ENCODE data around the gene FBXL13. TPM values are rescaled to one million over a fixed set of nuclear protein-coding genes. Genes with fewer than 3 reads are reported as not detected.
"Not testable (repeated sequence)": the region's sequence is repeated elsewhere in the genome, so short reads cannot be mapped to it uniquely, and the experiment has no call there.

Gene FBXL13
- total RNA-seq, 2 experiments from 2014 or later = 0.54 to 0.74 TPM

- intact Hi-C loops (cut with micrococcal nuclease); H3K4me1 Mint-ChIP-seq (ENCODE audit: low read depth); CTCF ChIA-PET; H3K4me3 Mint-ChIP-seq; H3K36me3 Mint-ChIP-seq (ENCODE audit: low read depth); H3K27me3 Mint-ChIP-seq (ENCODE audit: low read depth); DNase-seq; H3K9me3 Mint-ChIP-seq; H3K27ac Mint-ChIP-seq: not testable (repeated sequence)
Measured at GRCh38 chr7:102791367-102791766, 283.2 kb downstream of the FBXL13 start.

GRCh38 chr7:102790364-102791100, 284.1 kb downstream of the FBXL13 start:
- DNase-seq; H3K4me1 Mint-ChIP-seq (ENCODE audit: low read depth); H3K36me3 Mint-ChIP-seq (ENCODE audit: low read depth); H3K27ac Mint-ChIP-seq; H3K4me3 Mint-ChIP-seq; CTCF ChIA-PET; intact Hi-C loops (cut with micrococcal nuclease); H3K27me3 Mint-ChIP-seq (ENCODE audit: low read depth); H3K9me3 Mint-ChIP-seq: not testable (repeated sequence)

GRCh38 chr7:102788770-102789169, 285.8 kb downstream of the FBXL13 start:
- H3K36me3 Mint-ChIP-seq (ENCODE audit: low read depth); H3K27me3 Mint-ChIP-seq (ENCODE audit: low read depth); DNase-seq; H3K4me3 Mint-ChIP-seq; H3K27ac Mint-ChIP-seq; H3K9me3 Mint-ChIP-seq; CTCF ChIA-PET; intact Hi-C loops (cut with micrococcal nuclease); H3K4me1 Mint-ChIP-seq (ENCODE audit: low read depth): not testable (repeated sequence)

- DNase-seq; H3K9me3 Mint-ChIP-seq; H3K4me3 Mint-ChIP-seq; CTCF ChIA-PET; H3K27me3 Mint-ChIP-seq (ENCODE audit: low read depth); H3K27ac Mint-ChIP-seq; intact Hi-C loops (cut with micrococcal nuclease); H3K4me1 Mint-ChIP-seq (ENCODE audit: low read depth): not testable (repeated sequence)
- peaks cover 10% of the 10 kb centered on the region for H3K36me3 Mint-ChIP-seq (ENCODE audit: low read depth)
Measured at GRCh38 chr7:102780926-102781325, 293.7 kb downstream of the FBXL13 start.

- peaks cover 10% of the 10 kb centered on the region for H3K36me3 Mint-ChIP-seq (ENCODE audit: low read depth)
- H3K9me3 Mint-ChIP-seq; H3K4me1 Mint-ChIP-seq (ENCODE audit: low read depth); H3K27me3 Mint-ChIP-seq (ENCODE audit: low read depth); H3K27ac Mint-ChIP-seq; intact Hi-C loops (cut with micrococcal nuclease); CTCF ChIA-PET; H3K4me3 Mint-ChIP-seq; DNase-seq: not testable (repeated sequence)
Measured at GRCh38 chr7:102778663-102779062, 295.9 kb downstream of the FBXL13 start.

- CTCF ChIA-PET; H3K4me1 Mint-ChIP-seq (ENCODE audit: low read depth); intact Hi-C loops (cut with micrococcal nuclease): not testable (repeated sequence)
Measured at GRCh38 chr7:102776217-102776616, 298.4 kb downstream of the FBXL13 start.

GRCh38 chr7:102770467-102770866, 304.1 kb downstream of the FBXL13 start:
- intact Hi-C loops (cut with micrococcal nuclease); CTCF ChIA-PET; H3K27ac Mint-ChIP-seq; H3K36me3 Mint-ChIP-seq (ENCODE audit: low read depth); DNase-seq; H3K27me3 Mint-ChIP-seq (ENCODE audit: low read depth); H3K4me3 Mint-ChIP-seq; H3K4me1 Mint-ChIP-seq (ENCODE audit: low read depth); H3K9me3 Mint-ChIP-seq: not testable (repeated sequence)

More at GRCh38 chr7:102776217-102776616, 298.4 kb downstream of the FBXL13 start:
- not testable (repeated sequence) for H3K4me3 Mint-ChIP-seq; H3K27ac Mint-ChIP-seq; H3K9me3 Mint-ChIP-seq; DNase-seq; H3K27me3 Mint-ChIP-seq (ENCODE audit: low read depth); H3K36me3 Mint-ChIP-seq (ENCODE audit: low read depth)

- intact Hi-C loops (cut with micrococcal nuclease); H3K27ac Mint-ChIP-seq; H3K4me1 Mint-ChIP-seq (ENCODE audit: low read depth); DNase-seq; H3K9me3 Mint-ChIP-seq; H3K4me3 Mint-ChIP-seq; H3K27me3 Mint-ChIP-seq (ENCODE audit: low read depth); H3K36me3 Mint-ChIP-seq (ENCODE audit: low read depth); CTCF ChIA-PET: not testable (repeated sequence)
Measured at GRCh38 chr7:102769657-102770192, 304.9 kb downstream of the FBXL13 start.

GRCh38 chr7:102763295-102763905, 311.2 kb downstream of the FBXL13 start:
- H3K27ac Mint-ChIP-seq; H3K36me3 Mint-ChIP-seq (ENCODE audit: low read depth); H3K9me3 Mint-ChIP-seq; H3K4me1 Mint-ChIP-seq (ENCODE audit: low read depth); H3K4me3 Mint-ChIP-seq; CTCF ChIA-PET; intact Hi-C loops (cut with micrococcal nuclease); H3K27me3 Mint-ChIP-seq (ENCODE audit: low read depth); DNase-seq: not testable (repeated sequence)

Other genes with a start within 250 kb of the FBXL13 start
- gene LRRC17, start 161.8 kb downstream of the FBXL13 start, total RNA-seq = not detected
- gene ARMC10, start 344 bp upstream of the FBXL13 start, total RNA-seq = 10 to 100 TPM; 46.6 to 50.5 TPM
- gene NAPEPLD, start 74.3 kb upstream of the FBXL13 start, total RNA-seq = 1 to 10 TPM; 6.3 to 6.8 TPM
- gene PMPCB, start 222.6 kb upstream of the FBXL13 start, total RNA-seq = 10 to 100 TPM; 83.9 to 90.1 TPM

All from activated naive CD4-positive, alpha-beta T cell treated with anti-CD3 and anti-CD28 coated beads for 36 hours (primary cell).